NB4 (cell line): Measurements from ENCODE around the gene SIMC1.

Experiments
- DNase-seq: peaks from one replicate; pipeline ENCODE4 v3.0.0; 2010; ENCODE audit warnings: low read depth
- H3K4me3 ChIP-seq: one replicate; pipeline ENCODE4 v1.5.1; 2011; ENCODE audit warnings: mild to moderate bottlenecking, low read depth, low read length, moderate library complexity
- CTCF ChIP-seq: IDR thresholded peaks from one replicate; pipeline ENCODE4 v1.5.1; 2012; ENCODE audit warnings: low read depth, low read length
- MAX ChIP-seq: IDR thresholded peaks from 2 replicates; pipeline ENCODE4 v1.6.1; 2011; ENCODE audit warnings: low read depth, low read length
- MYC ChIP-seq: IDR thresholded peaks from 2 replicates; pipeline ENCODE4 v1.6.1; 2011; ENCODE audit warnings: low read depth, low read length
- POLR2A ChIP-seq: IDR thresholded peaks from 2 replicates; pipeline ENCODE4 v1.6.1; 2011; ENCODE audit warnings: mild to moderate bottlenecking; ENCODE audit not compliant: insufficient read length; ENCODE audit errors: extremely low read depth

SIMC1 gene

GRCh38 chr5:176366232-176366894 lies 128.1 kb downstream of the SIMC1 start:
- H3K4me3 ChIP-seq: no peak overlapping the region
- TF ChIP-seq POLR2A (no peak), MYC (no peak), MAX (no peak), CTCF (no peak)
- DNase-seq: no peak

- TF ChIP-seq POLR2A (no peak), MYC (no peak), CTCF (no peak), MAX (no peak)
- H3K4me3 ChIP-seq: no peak overlapping the region
- no peak for DNase-seq
Measured at GRCh38 chr5:176368726-176369125, 130.5 kb downstream of the SIMC1 start.

- TF ChIP-seq POLR2A (no peak), MAX (no peak), CTCF (no peak), MYC (no peak)
- no peak overlapping the region for H3K4me3 ChIP-seq
- DNase-seq: no peak
Measured at GRCh38 chr5:176369934-176370711, 131.9 kb downstream of the SIMC1 start.

- no peak overlapping the region for H3K4me3 ChIP-seq
- no peak for DNase-seq
- TF ChIP-seq CTCF (no peak), MYC (no peak), MAX (no peak), POLR2A (no peak)
Measured at GRCh38 chr5:176371621-176372539, 133.7 kb downstream of the SIMC1 start.

GRCh38 chr5:176373100-176373818 lies 135.0 kb downstream of the SIMC1 start:
- TF ChIP-seq CTCF: no peak
- TF ChIP-seq MAX: no peak
- TF ChIP-seq MYC: no peak
- no peak for TF ChIP-seq POLR2A
- no peak overlapping the region for H3K4me3 ChIP-seq
- DNase-seq: no peak
